GM19468 (cell line): ENCODE data around the gene KAT14.
"Not testable (repeated sequence)": the region's sequence is repeated elsewhere in the genome, so short reads cannot be mapped to it uniquely, and the experiment has no call there.

Experiments
- ATAC-seq: cut with Tn5 transposase; IDR thresholded peaks from one replicate; pipeline ENCODE4 v1.9.1; 2021; ENCODE audit warnings: mild to moderate bottlenecking, moderate library complexity, moderate number of reproducible peaks; ENCODE audit not compliant: unreplicated experiment; ENCODE audit errors: extremely low read depth

The KAT14 gene

GRCh38 chr20:18203700-18204099 lies 66.0 kb downstream of the KAT14 start:
- not testable (repeated sequence) for ATAC-seq

- ATAC-seq = no peak
Measured at GRCh38 chr20:18213002-18213401, 75.3 kb downstream of the KAT14 start.

- ATAC-seq = no peak
Measured at GRCh38 chr20:18215566-18215965, 77.9 kb downstream of the KAT14 start.

GRCh38 chr20:18218280-18218679 lies 80.6 kb downstream of the KAT14 start:
- ATAC-seq = no peak

- no peak for ATAC-seq
Measured at GRCh38 chr20:18223409-18223808, 85.7 kb downstream of the KAT14 start.

- ATAC-seq = no peak
Measured at GRCh38 chr20:18224968-18225568, 87.4 kb downstream of the KAT14 start.

- no peak for ATAC-seq
Measured at GRCh38 chr20:18225632-18226031, 88.0 kb downstream of the KAT14 start.

- not testable (repeated sequence) for ATAC-seq
Measured at GRCh38 chr20:18226741-18227140, 89.1 kb downstream of the KAT14 start.

- no peak for ATAC-seq
Measured at GRCh38 chr20:18233408-18233943, 95.8 kb downstream of the KAT14 start.
